Activated T-cell treated with anti-CD3 and anti-CD28 coated beads, Interleukin-2, amount 50 U/mL, for 4 hours (primary cell): ENCODE data around the gene TRIM71. TPM values are rescaled to one million over a fixed set of nuclear protein-coding genes. Genes with fewer than 3 reads are reported as not detected.
"Not testable (repeated sequence)": the region's sequence is repeated elsewhere in the genome, so short reads cannot be mapped to it uniquely, and the experiment has no call there.

ENCODE experiments used
- ATAC-seq, 2 donors: fragments of 200-7000 bp; cut with Tn5 transposase; one replicate each; pipeline ENCODE4 v1.10.0; 2021
- DNase-seq: peaks from one replicate; pipeline ENCODE4 v3.0.0-alpha.2; 2020
- H3K27me3 Mint-ChIP-seq: one replicate; pipeline ENCODE4 v1.8.0; 2021; ENCODE audit warnings: low read depth, mixed read lengths
- H3K36me3 Mint-ChIP-seq: one replicate; pipeline ENCODE4 v1.8.0; 2022; ENCODE audit warnings: mixed read lengths; ENCODE audit not compliant: insufficient read depth
- H3K4me1 Mint-ChIP-seq: one replicate; pipeline ENCODE4 v1.8.0; 2021; ENCODE audit warnings: low read depth, mixed read lengths
- H3K4me3 Mint-ChIP-seq: one replicate; pipeline ENCODE4 v1.8.0; 2021; ENCODE audit warnings: mild to moderate bottlenecking, moderate library complexity, mixed read lengths
- H3K9me3 Mint-ChIP-seq: one replicate; pipeline ENCODE4 v1.8.0; 2021; ENCODE audit warnings: mixed read lengths
- total RNA-seq, 3 donors: library from RNA; stranded (reverse); gene quantifications; one replicate each; pipeline ENCODE4 v1.2.1, GENCODE V29; 2021

The TRIM71 gene
- total RNA-seq, 3 donors from 2014 or later: 0.18 to 0.25 (median 0.19) TPM

DNA sequence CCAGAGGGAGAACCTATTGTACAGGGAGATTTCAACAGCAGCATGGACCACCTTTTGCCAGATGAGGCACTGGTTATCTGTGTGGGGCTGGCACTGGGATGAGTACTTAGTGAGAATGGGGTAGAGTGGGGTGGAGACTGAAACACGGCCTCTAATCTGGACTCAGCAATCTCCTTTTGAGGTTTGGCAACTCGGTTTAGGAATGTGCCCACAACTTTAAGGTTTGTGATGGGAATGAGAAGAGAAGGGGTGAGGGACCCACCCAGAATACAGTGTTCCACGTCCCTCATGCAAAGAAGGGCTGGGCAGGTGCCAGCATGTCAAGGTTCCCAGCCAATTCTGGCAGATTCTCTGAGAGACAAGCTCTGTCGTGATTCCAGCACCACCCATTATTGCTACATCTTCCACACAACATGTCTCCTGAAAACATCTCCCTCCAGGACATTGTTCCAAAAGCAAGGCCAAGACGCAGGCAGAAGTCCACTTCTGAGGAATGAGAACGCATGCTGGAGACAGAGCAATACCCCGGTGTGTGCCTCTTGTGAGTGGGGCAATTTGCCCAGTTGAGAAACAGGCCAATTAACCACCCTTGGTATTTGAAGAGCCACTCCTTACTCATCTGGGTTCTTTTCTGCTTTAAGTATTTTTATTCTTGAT, 96.1 kb downstream of the TRIM71 start:
- Mint-ChIP-seq H3K4me3 (no peak overlapping the region), H3K9me3 (peaks cover 10% of the 10 kb centered on the region), H3K36me3 (no peaks in the 10 kb centered on the region), H3K4me1 (peaks cover 5% of the 10 kb centered on the region), H3K27me3 (peaks cover 2% of the 10 kb centered on the region)
- ATAC-seq: no peak
- DNase-seq: no peak

DNA sequence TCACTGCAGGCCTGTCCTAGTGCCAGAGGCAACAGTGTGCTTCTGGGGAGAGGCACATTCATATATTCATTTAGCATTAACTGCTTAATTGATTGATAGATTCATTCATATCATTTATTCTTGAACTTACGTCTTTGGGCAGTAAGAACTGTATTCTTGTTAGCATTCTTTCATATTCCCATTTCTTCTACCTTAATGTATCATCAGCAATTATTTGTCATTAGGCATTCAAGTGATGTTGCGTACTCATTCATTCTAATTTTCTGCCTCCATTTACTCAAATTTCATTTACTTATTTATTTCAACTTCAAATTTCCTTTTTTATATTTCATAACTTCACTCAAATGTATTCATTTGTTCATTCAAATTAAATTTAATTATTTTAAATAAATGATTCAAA, 102.1 kb downstream of the TRIM71 start:
- no peaks in the 10 kb centered on the region for H3K4me1 Mint-ChIP-seq
- H3K36me3 Mint-ChIP-seq: no peaks in the 10 kb centered on the region
- ATAC-seq (no peak), DNase-seq (no peak)
- H3K27me3 Mint-ChIP-seq: peaks cover 2% of the 10 kb centered on the region
- no peak overlapping the region for H3K4me3 Mint-ChIP-seq
- H3K9me3 Mint-ChIP-seq: peaks cover 10% of the 10 kb centered on the region

DNA sequence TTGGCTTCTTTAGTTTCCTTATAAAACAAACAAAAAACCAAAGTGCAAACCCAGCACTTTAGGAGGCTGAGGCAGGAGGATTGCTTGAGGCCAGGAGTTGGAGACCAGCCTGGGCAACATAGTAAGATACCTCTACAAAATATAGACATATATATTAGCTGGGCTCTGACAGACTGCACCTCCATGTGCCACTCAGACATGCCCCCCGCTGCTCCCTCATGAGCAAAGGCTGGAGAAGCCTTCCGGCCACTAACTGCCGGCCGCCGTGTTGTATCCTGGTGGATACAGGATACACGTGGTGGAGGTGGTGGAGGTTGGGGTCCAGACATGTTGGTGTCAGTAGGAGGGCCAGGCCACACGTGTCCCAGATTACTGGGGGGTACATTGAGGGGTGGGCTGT, 104.3 kb downstream of the TRIM71 start:
- peaks cover 4% of the 10 kb centered on the region for H3K27me3 Mint-ChIP-seq
- DNase-seq (no peak), ATAC-seq (no peak)
- H3K9me3 Mint-ChIP-seq: peaks cover 4% of the 10 kb centered on the region
- no peaks in the 10 kb centered on the region for H3K4me1 Mint-ChIP-seq
- no peaks in the 10 kb centered on the region for H3K36me3 Mint-ChIP-seq
- H3K4me3 Mint-ChIP-seq: no peak overlapping the region

DNA sequence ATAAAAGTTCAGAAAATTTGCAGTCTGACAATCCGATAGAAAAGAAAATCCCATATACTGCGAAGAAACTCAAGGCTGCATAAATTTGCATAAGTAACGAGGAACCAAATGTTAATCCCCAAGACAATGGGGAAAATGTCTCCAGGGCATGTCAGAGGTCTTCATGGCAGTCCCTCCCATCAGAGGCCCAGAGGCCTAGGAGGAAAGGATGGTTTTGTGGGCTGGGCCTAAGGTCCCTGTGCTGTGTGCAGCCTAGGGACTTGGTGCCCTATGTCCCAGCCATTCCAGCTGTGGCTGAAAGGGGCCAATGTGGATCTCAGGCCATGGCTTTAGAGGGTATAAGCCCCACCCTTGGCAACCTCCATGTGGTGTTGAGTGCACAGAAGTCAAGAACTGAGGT, 112.4 kb downstream of the TRIM71 start:
- Mint-ChIP-seq H3K4me1 (no peaks in the 10 kb centered on the region), H3K9me3 (no peaks in the 10 kb centered on the region), H3K27me3 (peaks cover 13% of the 10 kb centered on the region), H3K4me3 (no peak overlapping the region), H3K36me3 (peaks cover 2% of the 10 kb centered on the region)
- ATAC-seq: no peak
- no peak for DNase-seq

GRCh38 chr3:32931273-32931672, 113.5 kb downstream of the TRIM71 start:
- DNase-seq, ATAC-seq, H3K9me3 Mint-ChIP-seq, H3K36me3 Mint-ChIP-seq, H3K4me1 Mint-ChIP-seq, H3K4me3 Mint-ChIP-seq: not testable (repeated sequence)
- peaks cover 12% of the 10 kb centered on the region for H3K27me3 Mint-ChIP-seq

DNA sequence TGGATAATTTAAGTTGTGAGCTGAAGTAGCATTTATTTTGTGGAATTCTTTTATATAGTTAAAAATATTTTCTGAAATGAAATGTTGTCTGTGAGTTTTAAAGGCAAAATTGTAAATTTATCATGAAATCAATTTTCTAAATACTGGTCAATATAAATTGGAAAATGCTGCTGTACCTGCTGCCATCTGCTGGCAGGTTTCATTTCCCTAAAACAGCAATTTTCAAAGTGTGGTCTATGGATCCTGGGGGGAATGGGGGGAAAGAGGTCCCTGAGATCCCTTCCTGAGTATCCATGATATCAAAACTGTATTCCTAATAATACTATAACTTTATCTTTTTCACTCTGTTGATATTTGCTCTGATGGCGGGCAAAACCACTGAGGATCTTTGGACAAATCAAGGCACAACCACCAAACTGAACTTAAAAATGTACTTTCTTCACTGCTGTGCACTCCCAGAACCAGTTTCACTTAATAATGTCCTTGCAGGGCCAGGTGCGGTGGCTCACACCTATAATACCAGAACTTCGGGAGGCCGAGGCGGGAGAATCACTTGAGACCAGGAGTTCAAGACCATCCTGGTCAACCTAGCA, 116.4 kb downstream of the TRIM71 start:
- H3K36me3 Mint-ChIP-seq: peaks cover 2% of the 10 kb centered on the region
- peaks cover 4% of the 10 kb centered on the region for H3K27me3 Mint-ChIP-seq
- ATAC-seq (no peak), DNase-seq (no peak)
- H3K9me3 Mint-ChIP-seq: no peaks in the 10 kb centered on the region
- H3K4me3 Mint-ChIP-seq: no peak overlapping the region
- no peaks in the 10 kb centered on the region for H3K4me1 Mint-ChIP-seq

GRCh38 chr3:32937331-32937730, 119.5 kb downstream of the TRIM71 start:
- Mint-ChIP-seq H3K36me3 (no peaks in the 10 kb centered on the region), H3K27me3 (peaks cover 1% of the 10 kb centered on the region), H3K9me3 (no peaks in the 10 kb centered on the region), H3K4me3 (no peak overlapping the region), H3K4me1 (no peaks in the 10 kb centered on the region)
- ATAC-seq: no peak
- DNase-seq: no peak

GRCh38 chr3:32939531-32940284, 121.9 kb downstream of the TRIM71 start:
- not testable (repeated sequence) for H3K9me3 Mint-ChIP-seq, H3K4me3 Mint-ChIP-seq, H3K36me3 Mint-ChIP-seq, DNase-seq, ATAC-seq, H3K4me1 Mint-ChIP-seq, H3K27me3 Mint-ChIP-seq

DNA sequence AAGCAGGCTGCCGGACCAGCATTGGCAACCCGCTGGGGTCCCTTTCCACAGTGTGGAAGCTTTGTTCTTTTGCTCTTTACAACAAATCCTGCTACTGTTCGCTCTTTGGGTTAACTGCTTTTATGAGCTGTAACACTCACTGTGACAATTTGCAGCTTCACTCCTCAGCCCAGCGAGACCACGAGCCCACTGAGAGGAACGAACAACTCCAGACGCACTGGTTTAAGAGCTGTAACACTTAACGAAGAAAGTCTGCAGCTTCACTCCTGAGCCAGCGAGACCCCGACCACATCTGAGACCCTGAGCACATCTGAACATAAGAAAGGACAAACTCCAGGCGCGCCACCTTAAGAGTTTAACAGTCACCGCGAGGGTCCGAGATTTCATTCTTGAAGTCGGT, 122.9 kb downstream of the TRIM71 start:
- Mint-ChIP-seq H3K4me1 (no peaks in the 10 kb centered on the region), H3K4me3 (no peak overlapping the region), H3K27me3 (no peaks in the 10 kb centered on the region), H3K9me3 (no peaks in the 10 kb centered on the region), H3K36me3 (no peaks in the 10 kb centered on the region)
- ATAC-seq (no peak), DNase-seq (no peak)

GRCh38 chr3:32945136-32945535, 127.3 kb downstream of the TRIM71 start:
- no peak overlapping the region for H3K4me3 Mint-ChIP-seq
- ATAC-seq: no peak
- peaks cover 18% of the 10 kb centered on the region for H3K4me1 Mint-ChIP-seq
- H3K9me3 Mint-ChIP-seq: no peaks in the 10 kb centered on the region
- H3K27me3 Mint-ChIP-seq: no peaks in the 10 kb centered on the region
- DNase-seq: no peak
- no peaks in the 10 kb centered on the region for H3K36me3 Mint-ChIP-seq

- not testable (repeated sequence) for H3K27me3 Mint-ChIP-seq, ATAC-seq, H3K9me3 Mint-ChIP-seq, H3K36me3 Mint-ChIP-seq, H3K4me3 Mint-ChIP-seq, DNase-seq
- peaks cover 23% of the 10 kb centered on the region for H3K4me1 Mint-ChIP-seq
These were observed 127.8 kb downstream of the TRIM71 start for GRCh38 chr3:32945598-32945997.

DNA sequence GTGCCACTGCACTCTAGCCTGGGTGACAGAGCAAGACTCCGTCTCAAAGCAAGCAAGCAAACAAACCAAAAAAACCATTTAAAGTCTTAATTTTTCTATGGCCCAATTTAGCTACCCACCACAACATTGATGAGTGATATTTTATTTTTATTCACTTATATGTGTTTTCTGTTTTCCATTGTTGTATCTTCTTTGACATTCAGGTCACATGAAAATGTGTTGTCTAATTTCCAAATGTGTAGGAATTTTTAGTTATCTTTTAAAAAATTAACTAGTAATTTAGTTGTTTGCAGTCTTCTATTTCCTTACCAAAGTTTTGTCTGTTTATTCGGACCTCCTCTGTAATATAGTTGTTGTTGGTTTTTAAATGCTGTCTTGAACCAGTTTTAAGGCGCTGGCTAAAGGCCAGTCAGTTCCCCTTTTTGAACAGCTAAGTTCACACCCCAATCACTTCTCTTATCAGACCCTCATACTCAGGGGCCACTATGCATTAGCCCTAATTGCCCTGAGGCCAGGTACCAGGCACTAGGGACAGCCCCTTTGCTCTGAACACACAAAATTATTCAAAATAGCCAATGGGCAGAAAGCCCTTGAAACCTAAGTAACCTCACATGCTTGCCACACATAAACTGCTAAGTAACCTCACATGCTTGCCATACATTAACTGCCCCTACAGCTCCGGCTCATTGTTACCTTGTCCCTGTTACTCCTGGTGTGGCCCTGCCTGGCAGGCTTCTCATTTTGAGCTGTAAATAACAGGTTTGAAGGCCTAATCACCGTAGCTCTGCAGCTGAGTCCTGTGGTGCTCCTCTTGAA, 129.4 kb downstream of the TRIM71 start:
- Mint-ChIP-seq H3K4me3 (no peak overlapping the region), H3K9me3 (no peaks in the 10 kb centered on the region), H3K36me3 (no peaks in the 10 kb centered on the region), H3K4me1 (peaks cover 34% of the 10 kb centered on the region), H3K27me3 (no peaks in the 10 kb centered on the region)
- ATAC-seq: peak; percentile 6 to 8
- no peak for DNase-seq
